Measurements from ENCODE around the gene SH3RF1. TPM values are rescaled to one million over a fixed set of nuclear protein-coding genes. Genes with fewer than 3 reads are reported as not detected.

The SH3RF1 gene
- total and polyA plus RNA-seq, 7 experiments from 2014 or later, result 0.08 to 3.8 (median 0.50) TPM; not detected in 3

GRCh38 chr4:169142391-169142790, 128.4 kb downstream of the SH3RF1 start:
- Histone ChIP-seq H3K4me3 (ENCODE audit: low read length) (no peak overlapping the region), H3K27ac (ENCODE audit: low read depth, low read length) (no peak overlapping the region), H3K36me3 (ENCODE audit: control insufficient read depth in 2 of 3, insufficient read depth in 3 of 3, low read length in 3 of 3) (no peaks in the 10 kb centered on the region), H3K27me3 (ENCODE audit: control insufficient read depth in 2 of 2, insufficient read depth in 2 of 2, low read length in 2 of 2) (no peaks in the 10 kb centered on the region), H3K9me3 (ENCODE audit: control insufficient read depth in 2 of 3, low read length in 3 of 3) (no peaks in the 10 kb centered on the region), H3K4me1 (ENCODE audit: control insufficient read depth in 2 of 2, insufficient read depth in 2 of 2, low read length in 2 of 2) (no peaks in the 10 kb centered on the region)
- Mint-ChIP-seq H3K36me3 (no peaks in the 10 kb centered on the region), H3K4me3 (no peak overlapping the region), H3K9me3 (no peaks in the 10 kb centered on the region), H3K27me3 (peaks cover 4 to 12% (median 5%) of the 10 kb centered on the region in 5 donors), H3K27ac (no peak overlapping the region), H3K4me1 (no peaks in the 10 kb centered on the region)
- ATAC-seq (no peak), DNase-seq (no peak)
- intact Hi-C loops (cut with micrococcal nuclease), result no loop called here
- CTCF ChIA-PET, result no interaction called here
- POLR2A ChIA-PET, result no interaction called here

DNA sequence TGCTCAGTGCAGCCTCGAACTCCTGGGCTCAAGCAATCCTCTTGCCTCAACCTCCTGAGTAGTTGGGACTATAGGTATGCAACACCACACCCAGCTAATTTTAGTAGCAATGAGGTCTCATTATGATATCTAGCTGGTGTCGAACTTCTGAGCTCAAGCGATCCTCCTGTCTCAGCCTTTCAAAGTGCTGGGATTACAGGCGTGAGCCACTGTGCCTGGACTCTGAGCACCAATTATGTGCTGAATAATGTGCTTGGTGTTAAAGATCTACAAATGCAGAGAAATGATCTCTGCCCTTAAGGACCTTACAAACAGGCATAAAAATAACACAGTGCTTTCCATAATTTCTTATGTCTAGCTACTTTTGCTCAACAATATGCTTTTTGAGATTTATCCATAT, 131.7 kb downstream of the SH3RF1 start:
- ATAC-seq (no peak), DNase-seq (no peak)
- Mint-ChIP-seq H3K9me3 (no peaks in the 10 kb centered on the region), H3K27ac (no peak overlapping the region), H3K27me3 (peaks cover 4 to 16% (median 13%) of the 10 kb centered on the region in 5 donors), H3K4me1 (peaks cover 0 to 1% (median 0%) of the 10 kb centered on the region in 7 donors), H3K36me3 (no peaks in the 10 kb centered on the region), H3K4me3 (no peak overlapping the region)
- Histone ChIP-seq H3K27me3 (ENCODE audit: control insufficient read depth in 2 of 2, insufficient read depth in 2 of 2, low read length in 2 of 2) (no peaks in the 10 kb centered on the region), H3K4me3 (ENCODE audit: low read length) (no peak overlapping the region), H3K9me3 (ENCODE audit: control insufficient read depth in 2 of 3, low read length in 3 of 3) (no peaks in the 10 kb centered on the region), H3K27ac (ENCODE audit: low read depth, low read length) (no peak overlapping the region), H3K4me1 (ENCODE audit: control insufficient read depth in 2 of 2, insufficient read depth in 2 of 2, low read length in 2 of 2) (no peaks in the 10 kb centered on the region), H3K36me3 (ENCODE audit: control insufficient read depth in 2 of 3, insufficient read depth in 3 of 3, low read length in 3 of 3) (no peaks in the 10 kb centered on the region)
- intact Hi-C loops (cut with micrococcal nuclease), result no loop called here
- ChIA-PET CTCF (no interaction called here), POLR2A (no interaction called here)

GRCh38 chr4:169137558-169137920, 133.2 kb downstream of the SH3RF1 start:
- H3K4me3 Mint-ChIP-seq, result no peak overlapping the region
- DNase-seq (no peak), ATAC-seq (no peak)
- H3K9me3 ChIP-seq (ENCODE audit: control insufficient read depth in 2 of 3, low read length in 3 of 3), result no peaks in the 10 kb centered on the region
- no peaks in the 10 kb centered on the region for H3K36me3 Mint-ChIP-seq
- no peaks in the 10 kb centered on the region for H3K36me3 ChIP-seq (ENCODE audit: control insufficient read depth in 2 of 3, insufficient read depth in 3 of 3, low read length in 3 of 3)
- peaks cover 5 to 19% (median 7%) of the 10 kb centered on the region in 5 donors for H3K27me3 Mint-ChIP-seq
- H3K4me3 ChIP-seq (ENCODE audit: low read length), result no peak overlapping the region
- no peaks in the 10 kb centered on the region for H3K9me3 Mint-ChIP-seq
- CTCF ChIA-PET, result no interaction called here
- H3K4me1 Mint-ChIP-seq, result peaks cover 0 to 1% (median 0%) of the 10 kb centered on the region in 7 donors
- no peaks in the 10 kb centered on the region for H3K4me1 ChIP-seq (ENCODE audit: control insufficient read depth in 2 of 2, insufficient read depth in 2 of 2, low read length in 2 of 2)
- no peaks in the 10 kb centered on the region for H3K27me3 ChIP-seq (ENCODE audit: control insufficient read depth in 2 of 2, insufficient read depth in 2 of 2, low read length in 2 of 2)
- H3K27ac Mint-ChIP-seq, result no peak overlapping the region
- intact Hi-C loops (cut with micrococcal nuclease), result no loop called here
- no peak overlapping the region for H3K27ac ChIP-seq (ENCODE audit: low read depth, low read length)
- POLR2A ChIA-PET, result no interaction called here

DNA sequence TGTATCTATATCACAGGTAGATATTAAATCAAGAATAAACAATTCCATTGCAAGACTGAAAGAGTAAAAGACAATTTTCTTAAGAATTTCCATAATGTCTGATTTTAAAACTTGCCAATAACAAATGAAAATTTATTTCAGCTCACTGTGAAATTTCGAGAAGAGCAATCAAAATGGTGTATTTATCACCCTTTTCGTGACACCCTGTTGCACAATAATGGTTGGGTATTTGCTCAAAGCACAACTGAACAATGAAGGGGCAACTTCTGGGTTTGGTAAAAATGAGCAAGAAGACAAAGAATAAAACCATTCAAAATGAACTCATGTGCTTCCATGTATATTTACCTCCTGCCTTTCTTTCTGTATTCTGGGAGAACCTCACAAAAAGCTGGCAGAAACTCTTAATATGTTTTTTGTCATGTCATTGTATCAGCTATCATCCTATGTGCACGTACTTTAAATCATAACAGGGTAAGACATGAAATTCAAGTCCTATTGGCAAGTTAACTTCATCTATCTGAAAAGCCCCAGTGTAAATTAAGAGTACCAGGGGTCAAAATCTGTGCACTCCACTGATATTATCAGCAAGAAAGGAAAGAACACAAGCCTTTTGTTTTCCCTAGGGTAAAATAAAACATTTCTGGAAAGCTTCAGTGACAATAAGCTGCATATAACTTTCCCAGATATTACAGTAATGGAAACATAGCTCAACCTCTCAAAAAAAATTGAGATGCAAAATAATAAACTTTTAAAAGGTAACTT, 133.8 kb downstream of the SH3RF1 start:
- H3K4me1 ChIP-seq (ENCODE audit: control insufficient read depth in 2 of 2, insufficient read depth in 2 of 2, low read length in 2 of 2), result no peaks in the 10 kb centered on the region
- intact Hi-C loops (cut with micrococcal nuclease), result no loop called here
- no peaks in the 10 kb centered on the region for H3K36me3 ChIP-seq (ENCODE audit: control insufficient read depth in 2 of 3, insufficient read depth in 3 of 3, low read length in 3 of 3)
- H3K27me3 Mint-ChIP-seq, result peaks cover 3 to 19% (median 5%) of the 10 kb centered on the region in 5 donors
- H3K4me1 Mint-ChIP-seq, result peaks cover 0 to 3% (median 0%) of the 10 kb centered on the region in 7 donors
- H3K27ac Mint-ChIP-seq, result no peak overlapping the region
- ChIA-PET CTCF (no interaction called here), POLR2A (no interaction called here)
- no peak overlapping the region for H3K27ac ChIP-seq (ENCODE audit: low read depth, low read length)
- H3K9me3 Mint-ChIP-seq, result no peaks in the 10 kb centered on the region
- no peak overlapping the region for H3K4me3 Mint-ChIP-seq
- no peaks in the 10 kb centered on the region for H3K36me3 Mint-ChIP-seq
- H3K27me3 ChIP-seq (ENCODE audit: control insufficient read depth in 2 of 2, insufficient read depth in 2 of 2, low read length in 2 of 2), result no peaks in the 10 kb centered on the region
- H3K9me3 ChIP-seq (ENCODE audit: control insufficient read depth in 2 of 3, low read length in 3 of 3), result no peaks in the 10 kb centered on the region
- DNase-seq (no peak), ATAC-seq (no peak)
- H3K4me3 ChIP-seq (ENCODE audit: low read length), result no peak overlapping the region

- H3K36me3 ChIP-seq (ENCODE audit: control insufficient read depth in 2 of 3, insufficient read depth in 3 of 3, low read length in 3 of 3), result no peaks in the 10 kb centered on the region
- no peaks in the 10 kb centered on the region for H3K4me1 ChIP-seq (ENCODE audit: control insufficient read depth in 2 of 2, insufficient read depth in 2 of 2, low read length in 2 of 2)
- Mint-ChIP-seq H3K27me3 (peaks cover 3 to 19% (median 5%) of the 10 kb centered on the region in 5 donors), H3K9me3 (no peaks in the 10 kb centered on the region), H3K4me1 (peaks cover 0 to 3% (median 0%) of the 10 kb centered on the region in 7 donors), H3K36me3 (no peaks in the 10 kb centered on the region), H3K4me3 (no peak overlapping the region), H3K27ac (no peak overlapping the region)
- ATAC-seq, result no peak
- no peak for DNase-seq
- H3K4me3 ChIP-seq (ENCODE audit: low read length), result no peak overlapping the region
- ChIA-PET CTCF (no interaction called here), POLR2A (no interaction called here)
- H3K27me3 ChIP-seq (ENCODE audit: control insufficient read depth in 2 of 2, insufficient read depth in 2 of 2, low read length in 2 of 2), result no peaks in the 10 kb centered on the region
- intact Hi-C loops (cut with micrococcal nuclease), result no loop called here
- H3K27ac ChIP-seq (ENCODE audit: low read depth, low read length), result no peak overlapping the region
- H3K9me3 ChIP-seq (ENCODE audit: control insufficient read depth in 2 of 3, low read length in 3 of 3), result no peaks in the 10 kb centered on the region
Measured at GRCh38 chr4:169136330-169136729, 134.4 kb downstream of the SH3RF1 start.

DNA sequence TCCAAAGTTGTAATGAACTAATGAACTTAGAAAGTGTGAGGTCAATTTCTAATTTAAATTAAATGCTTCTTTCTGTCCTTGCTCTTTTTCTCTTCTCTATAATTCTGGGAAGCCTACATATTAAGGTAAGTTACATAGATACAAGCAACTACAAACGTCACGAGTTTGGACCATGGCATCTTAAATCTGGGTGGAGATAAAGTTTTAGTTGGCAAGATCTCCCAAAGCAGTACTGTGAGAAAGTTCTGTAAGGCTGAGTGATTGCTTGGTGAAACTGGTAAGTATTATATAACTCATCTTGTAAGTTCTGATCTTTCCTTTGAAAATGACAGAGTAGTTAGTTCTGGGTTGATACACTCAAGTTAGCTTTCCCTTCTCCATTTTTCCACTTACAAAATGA, 135.0 kb downstream of the SH3RF1 start:
- Mint-ChIP-seq H3K4me3 (no peak overlapping the region), H3K36me3 (no peaks in the 10 kb centered on the region), H3K27ac (no peak overlapping the region), H3K4me1 (peaks cover 0 to 3% (median 0%) of the 10 kb centered on the region in 7 donors), H3K27me3 (peaks cover 3 to 19% (median 5%) of the 10 kb centered on the region in 5 donors), H3K9me3 (no peaks in the 10 kb centered on the region)
- Histone ChIP-seq H3K9me3 (ENCODE audit: control insufficient read depth in 2 of 3, low read length in 3 of 3) (no peaks in the 10 kb centered on the region), H3K4me3 (ENCODE audit: low read length) (no peak overlapping the region), H3K27ac (ENCODE audit: low read depth, low read length) (no peak overlapping the region), H3K27me3 (ENCODE audit: control insufficient read depth in 2 of 2, insufficient read depth in 2 of 2, low read length in 2 of 2) (no peaks in the 10 kb centered on the region), H3K36me3 (ENCODE audit: control insufficient read depth in 2 of 3, insufficient read depth in 3 of 3, low read length in 3 of 3) (no peaks in the 10 kb centered on the region), H3K4me1 (ENCODE audit: control insufficient read depth in 2 of 2, insufficient read depth in 2 of 2, low read length in 2 of 2) (no peaks in the 10 kb centered on the region)
- POLR2A ChIA-PET, result no interaction called here
- intact Hi-C loops (cut with micrococcal nuclease), result no loop called here
- CTCF ChIA-PET, result no interaction called here
- DNase-seq, result no peak
- no peak for ATAC-seq

DNA sequence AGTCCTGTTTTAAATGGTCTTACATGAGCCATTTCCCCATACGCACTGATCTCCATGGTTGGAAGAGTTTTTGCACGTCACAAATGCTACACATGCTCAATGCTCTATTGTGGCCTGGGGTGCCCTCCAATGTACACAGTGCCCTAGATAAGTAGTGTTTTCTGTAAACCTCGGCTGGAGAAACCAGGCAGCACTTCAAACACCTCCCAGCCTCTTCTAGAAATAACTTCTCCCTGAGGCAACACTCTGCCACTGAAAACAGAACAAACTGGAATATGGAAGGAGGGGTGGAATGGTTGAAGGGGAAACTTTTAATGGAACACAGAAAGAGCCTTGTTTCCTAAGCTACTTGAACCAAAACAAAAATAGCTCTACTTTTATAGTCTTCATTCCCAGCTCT, 136.8 kb downstream of the SH3RF1 start:
- Histone ChIP-seq H3K36me3 (ENCODE audit: control insufficient read depth in 2 of 3, insufficient read depth in 3 of 3, low read length in 3 of 3) (no peaks in the 10 kb centered on the region), H3K4me1 (ENCODE audit: control insufficient read depth in 2 of 2, insufficient read depth in 2 of 2, low read length in 2 of 2) (no peaks in the 10 kb centered on the region)
- no peak overlapping the region for H3K4me3 Mint-ChIP-seq

More for the DNA sequence above, 136.8 kb downstream of the SH3RF1 start:
- CTCF ChIA-PET, result no interaction called here
- Mint-ChIP-seq H3K9me3 (no peaks in the 10 kb centered on the region), H3K27me3 (peaks cover 2 to 19% (median 5%) of the 10 kb centered on the region in 5 donors), H3K36me3 (no peaks in the 10 kb centered on the region), H3K27ac (no peak overlapping the region), H3K4me1 (peaks cover 0 to 3% (median 0%) of the 10 kb centered on the region in 7 donors)
- H3K27ac ChIP-seq (ENCODE audit: low read depth, low read length), result no peak overlapping the region
- H3K9me3 ChIP-seq (ENCODE audit: control insufficient read depth in 2 of 3, low read length in 3 of 3), result no peaks in the 10 kb centered on the region
- no peak overlapping the region for H3K4me3 ChIP-seq (ENCODE audit: low read length)
- POLR2A ChIA-PET, result no interaction called here
- no peaks in the 10 kb centered on the region for H3K27me3 ChIP-seq (ENCODE audit: control insufficient read depth in 2 of 2, insufficient read depth in 2 of 2, low read length in 2 of 2)
- intact Hi-C loops (cut with micrococcal nuclease), result no loop called here
- no peak for DNase-seq
- no peak for ATAC-seq
